Measurements from ENCODE around the gene ELMO2.

DNA sequence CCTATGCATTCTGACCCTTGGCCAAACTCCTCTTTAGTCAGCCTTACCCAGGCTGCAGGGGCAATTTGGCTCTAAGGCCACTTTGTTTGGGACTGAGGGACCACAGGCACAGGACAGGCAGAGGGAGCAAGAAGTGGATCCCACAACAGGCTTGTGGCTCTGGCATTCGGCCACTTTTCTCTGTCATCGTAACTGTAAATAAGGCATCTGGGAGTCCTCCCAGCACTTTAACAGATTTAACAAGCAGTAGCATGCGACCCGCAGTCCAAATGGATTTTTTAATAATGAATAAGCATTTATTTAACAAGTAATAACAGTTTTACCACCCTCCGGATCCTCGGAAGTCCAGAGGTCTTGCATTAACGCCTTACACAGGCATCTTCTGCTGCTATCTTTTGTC lies 82.0 kb downstream of the ELMO2 start:
- TF ChIP-seq CTCF (conservative IDR thresholded peaks at IDR 0.05; ENCODE audit: low read depth, low read length) (no peak), EZH2 (IDR thresholded peaks at IDR 0.05; ENCODE audit: borderline replicate concordance, low read depth, low read length, poor library complexity, severe bottlenecking) (no peak)

Data from A673 (cell line).